HepG2 (cell line): ENCODE results near the gene ABCC1. TPM values are rescaled to one million over a fixed set of nuclear protein-coding genes. Genes with fewer than 3 reads are reported as not detected.

ENCODE experiments used
- ASH2L ChIP-seq: fragments of 300-600, 200-600 bp; sonication (generic); IDR thresholded peaks from 2 replicates; pipeline ENCODE4 v1.7.0; 2017; ENCODE audit warnings: low read depth, mild to moderate bottlenecking, moderate library complexity, mixed read lengths, low read length; ENCODE audit not compliant: insufficient read length
- E2F5 ChIP-seq: sonication (generic); formaldehyde crosslinking; conservative IDR thresholded peaks from 2 replicates; pipeline ENCODE4 v1.4.0; 2020; ENCODE audit warnings: missing genetic modification reagents
- HNF1A ChIP-seq, 2 experiments: sonication (generic) in 1 of 2; formaldehyde crosslinking in 1 of 2; IDR thresholded peaks; 2 replicates each; pipeline versions ENCODE4 v1.4.0 to v1.6.1; 2016 to 2020; ENCODE audit warnings: borderline replicate concordance in 1 of 2, low read depth in 1 of 2, mild to moderate bottlenecking in 1 of 2, missing genetic modification reagents in 1 of 2
- KLF15 ChIP-seq: sonication (generic); formaldehyde crosslinking; IDR thresholded peaks from 2 replicates; pipeline ENCODE4 v1.8.1; 2023; ENCODE audit warnings: borderline replicate concordance, mild to moderate bottlenecking, inconsistent platforms, missing genetic modification reagents, mixed read lengths
- RAD51 ChIP-seq: fragments of 450-650 bp; IDR thresholded peaks from 2 replicates; pipeline ENCODE4 v1.6.1; 2016; ENCODE audit warnings: borderline replicate concordance
- SMARCC2 ChIP-seq: fragments of 450-650 bp; IDR thresholded peaks from 2 replicates; pipeline ENCODE4 v1.6.1; 2017; ENCODE audit warnings: antibody characterized with exemption, mild to moderate bottlenecking
- SMYD3 ChIP-seq: sonication (generic); formaldehyde crosslinking; IDR thresholded peaks from 2 replicates; pipeline ENCODE4 v1.8.1; 2023; ENCODE audit warnings: mild to moderate bottlenecking, missing genetic modification reagents
- TGIF2 ChIP-seq: IDR thresholded peaks from 2 replicates; pipeline ENCODE4 v1.6.1; 2016; ENCODE audit warnings: control low read depth, missing compliant biosample characterization
- XRCC5 ChIP-seq: fragments of 200-400 bp; formaldehyde crosslinking; optimal IDR thresholded peaks from 2 replicates; pipeline ENCODE3; 2017; ENCODE audit warnings: mild to moderate bottlenecking, low read length
- ZBTB14 ChIP-seq: sonication (generic); formaldehyde crosslinking; IDR thresholded peaks from 2 replicates; pipeline ENCODE4 v1.4.0; 2020; ENCODE audit warnings: missing genetic modification reagents
- ZNF34 ChIP-seq: sonication (generic); formaldehyde crosslinking; IDR thresholded peaks from 2 replicates; pipeline ENCODE4 v1.4.0; 2020; ENCODE audit warnings: mild to moderate bottlenecking, missing genetic modification reagents, borderline replicate concordance
- ZNF547 ChIP-seq: sonication (generic); formaldehyde crosslinking; IDR thresholded peaks from 2 replicates; pipeline ENCODE4 v1.5.1; 2020; ENCODE audit warnings: mild to moderate bottlenecking, missing genetic modification reagents
- ZNF746 ChIP-seq: sonication (generic); formaldehyde crosslinking; IDR thresholded peaks from 2 replicates; pipeline ENCODE4 v1.8.0; 2022; ENCODE audit warnings: mild to moderate bottlenecking, missing genetic modification reagents
- ZNF782 ChIP-seq: sonication (generic); formaldehyde crosslinking; IDR thresholded peaks from 2 replicates; pipeline ENCODE4 v1.4.0; 2020; ENCODE audit warnings: missing genetic modification reagents, mild to moderate bottlenecking, borderline replicate concordance
- polyA plus RNA-seq, 8 experiments: library from polyadenylated mRNA; depleted of rRNA in 3 of 8; stranded (reverse) in 7 of 8; unstranded in 1 of 8; fragments of >200 nt; fragmentation: Illumina TruSeq in 4 of 8; extraction: Trizol in 4 of 8; gene quantifications; 2 replicates each; pipeline versions ENCODE4 v1.2.1 to v1.2.3, GENCODE V29; 2011 to 2016; ENCODE audit warnings: low read depth in 4 of 8, missing spikeins in 1 of 8, mixed read lengths in 1 of 8; ENCODE audit not compliant: insufficient read depth in 1 of 8
- total RNA-seq, 5 experiments: library from RNA; depleted of rRNA; stranded (reverse); fragments of >200 nt; fragmentation: Illumina TruSeq; extraction: Trizol; gene quantifications; 2 replicates each; pipeline ENCODE4 v1.2.3, GENCODE V29; 2016; ENCODE audit warnings: low read depth in 1 of 5
- TF ChIP-seq, protein P1 (sequence below): sonication (generic); formaldehyde crosslinking; IDR thresholded peaks from 2 replicates; pipeline ENCODE4 v1.5.1; 2020; ENCODE audit warnings: missing genetic modification reagents, mild to moderate bottlenecking, borderline replicate concordance
- TF ChIP-seq, protein P2 (sequence below): IDR thresholded peaks from 2 replicates; pipeline ENCODE4 v1.6.1; 2016; ENCODE audit warnings: missing compliant biosample characterization, missing genetic modification reagents, borderline replicate concordance
- TF ChIP-seq, protein P3 (sequence below): sonication (generic); formaldehyde crosslinking; IDR thresholded peaks from 2 replicates; pipeline ENCODE4 v1.4.0; 2020; ENCODE audit warnings: missing genetic modification reagents

Gene ABCC1
- total and polyA plus RNA-seq, 2 of the 13 experiments (the other 11 are each of a cell fraction or from before 2014, with no cell fraction given): 13.0 to 30.6 TPM

- TF ChIP-seq, protein P1, sequence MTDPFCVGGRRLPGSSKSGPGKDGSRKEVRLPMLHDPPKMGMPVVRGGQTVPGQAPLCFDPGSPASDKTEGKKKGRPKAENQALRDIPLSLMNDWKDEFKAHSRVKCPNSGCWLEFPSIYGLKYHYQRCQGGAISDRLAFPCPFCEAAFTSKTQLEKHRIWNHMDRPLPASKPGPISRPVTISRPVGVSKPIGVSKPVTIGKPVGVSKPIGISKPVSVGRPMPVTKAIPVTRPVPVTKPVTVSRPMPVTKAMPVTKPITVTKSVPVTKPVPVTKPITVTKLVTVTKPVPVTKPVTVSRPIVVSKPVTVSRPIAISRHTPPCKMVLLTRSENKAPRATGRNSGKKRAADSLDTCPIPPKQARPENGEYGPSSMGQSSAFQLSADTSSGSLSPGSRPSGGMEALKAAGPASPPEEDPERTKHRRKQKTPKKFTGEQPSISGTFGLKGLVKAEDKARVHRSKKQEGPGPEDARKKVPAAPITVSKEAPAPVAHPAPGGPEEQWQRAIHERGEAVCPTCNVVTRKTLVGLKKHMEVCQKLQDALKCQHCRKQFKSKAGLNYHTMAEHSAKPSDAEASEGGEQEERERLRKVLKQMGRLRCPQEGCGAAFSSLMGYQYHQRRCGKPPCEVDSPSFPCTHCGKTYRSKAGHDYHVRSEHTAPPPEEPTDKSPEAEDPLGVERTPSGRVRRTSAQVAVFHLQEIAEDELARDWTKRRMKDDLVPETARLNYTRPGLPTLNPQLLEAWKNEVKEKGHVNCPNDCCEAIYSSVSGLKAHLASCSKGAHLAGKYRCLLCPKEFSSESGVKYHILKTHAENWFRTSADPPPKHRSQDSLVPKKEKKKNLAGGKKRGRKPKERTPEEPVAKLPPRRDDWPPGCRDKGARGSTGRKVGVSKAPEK (CRISPR knock-in tag): no peak
- no peak for TF ChIP-seq TGIF2 (CRISPR knock-in tag)
- TF ChIP-seq E2F5 (CRISPR knock-in tag): no peak
- TF ChIP-seq, protein P2, sequence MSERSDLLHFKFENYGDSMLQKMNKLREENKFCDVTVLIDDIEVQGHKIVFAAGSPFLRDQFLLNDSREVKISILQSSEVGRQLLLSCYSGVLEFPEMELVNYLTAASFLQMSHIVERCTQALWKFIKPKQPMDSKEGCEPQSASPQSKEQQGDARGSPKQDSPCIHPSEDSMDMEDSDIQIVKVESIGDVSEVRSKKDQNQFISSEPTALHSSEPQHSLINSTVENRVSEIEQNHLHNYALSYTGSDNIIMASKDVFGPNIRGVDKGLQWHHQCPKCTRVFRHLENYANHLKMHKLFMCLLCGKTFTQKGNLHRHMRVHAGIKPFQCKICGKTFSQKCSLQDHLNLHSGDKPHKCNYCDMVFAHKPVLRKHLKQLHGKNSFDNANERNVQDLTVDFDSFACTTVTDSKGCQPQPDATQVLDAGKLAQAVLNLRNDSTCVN (CRISPR knock-in tag): no peak
- TF ChIP-seq ZNF746 (CRISPR knock-in tag): no peak
- TF ChIP-seq, protein P3, sequence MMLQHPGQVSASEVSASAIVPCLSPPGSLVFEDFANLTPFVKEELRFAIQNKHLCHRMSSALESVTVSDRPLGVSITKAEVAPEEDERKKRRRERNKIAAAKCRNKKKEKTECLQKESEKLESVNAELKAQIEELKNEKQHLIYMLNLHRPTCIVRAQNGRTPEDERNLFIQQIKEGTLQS (CRISPR knock-in tag): no peak
- no peak for TF ChIP-seq KLF15 (CRISPR knock-in tag)
- TF ChIP-seq ASH2L: no peak
- TF ChIP-seq HNF1A (IDR thresholded peaks at IDR 0.05; ENCODE audit: low read depth): no peak
- TF ChIP-seq HNF1A (CRISPR knock-in tag; IDR thresholded peaks at IDR 0.05; ENCODE audit: borderline replicate concordance): 0 out of 2 replicates have a peak, but pooled peaks have one; percentile 46
- no peak for TF ChIP-seq ZNF782 (CRISPR knock-in tag)
- TF ChIP-seq ZNF547 (CRISPR knock-in tag): no peak
- TF ChIP-seq ZBTB14 (CRISPR knock-in tag): no peak
- TF ChIP-seq ZNF34 (CRISPR knock-in tag): 0 out of 2 replicates have a peak, but pooled peaks have one; percentile 57
- no peak for TF ChIP-seq RAD51
- TF ChIP-seq XRCC5: peak; percentile 74
- TF ChIP-seq SMYD3 (CRISPR knock-in tag): no peak
- no peak for TF ChIP-seq SMARCC2
Measured at GRCh38 chr16:16014329-16015224, 65.2 kb downstream of the ABCC1 start (continued).
